HCT116 (cell line): ENCODE data around the gene TMEM52B. TPM values are rescaled to one million over a fixed set of nuclear protein-coding genes. Genes with fewer than 3 reads are reported as not detected.
"Not testable (repeated sequence)": the region's sequence is repeated elsewhere in the genome, so short reads cannot be mapped to it uniquely, and the experiment has no call there.

ENCODE experiments used
- ATAC-seq: fragments of 200-7000 bp; cut with Tn5 transposase; 2 replicates; pipeline ENCODE4 v1.9.1; 2020; ENCODE audit warnings: mild to moderate bottlenecking, moderate library complexity
- BruUV-seq: library from RNA; stranded (reverse); fragments of 400-500 nt; replicated peaks from 2 replicates; lab custom pipeline; 2021; lab: Mats Ljungman, UMichigan
- CTCF ChIA-PET: fragments of 300-600 bp; sonication (Branson Sonifier 250); formaldehyde crosslinking; loops from one replicate; lab custom pipeline; 2021; ENCODE audit warnings: antibody characterized with exemption; lab: Charles Lee
- POLR2A ChIA-PET: fragments of 300-600, 350-600 bp; sonication (Branson Sonifier 250); formaldehyde crosslinking; loops from one replicate; lab custom pipeline; 2021; ENCODE audit warnings: antibody characterized with exemption; lab: Charles Lee
- RAD21 ChIA-PET, 2 experiments: fragments of 300-600 bp; sonication (Branson Sonifier 250); formaldehyde crosslinking; loops; one replicate each; lab custom pipeline; 2023; ENCODE audit warnings: low total read pairs in 2 of 2; ENCODE audit not compliant: uncharacterized antibody in 2 of 2, unreplicated experiment in 2 of 2, low non-redundant PET in 1 of 2; lab: Charles Lee
- DNase-seq: peaks from one replicate; pipeline ENCODE4 v3.0.0-alpha.2; 2010; ENCODE audit warnings: low read depth, low spot score
- H2AFZ ChIP-seq: fragments of 200-600 bp; shearing (Covaris generic), sonication (generic); 2 replicates; pipeline ENCODE4 v1.6.1; 2017; ENCODE audit warnings: low read depth, mixed run types, mixed read lengths, antibody characterized with exemption, low read length; ENCODE audit not compliant: poor library complexity, severe bottlenecking
- H3K27ac ChIP-seq: 2 replicates; pipeline ENCODE4 v1.5.1; 2012; ENCODE audit warnings: low read depth, low read length
- H3K27me3 ChIP-seq: fragments of 200-600 bp; sonication (generic); 2 replicates; pipeline ENCODE4 v1.6.1; 2016; ENCODE audit warnings: mixed run types, low read length, mixed read lengths; ENCODE audit not compliant: insufficient read depth
- H3K36me3 ChIP-seq, 2 experiments: fragments of 200-500 bp in 1 of 2; fragments of 200-600 bp in 1 of 2; sonication (Bioruptor generic) in 1 of 2; sonication (generic) in 1 of 2; 2 replicates each; pipeline versions ENCODE4 v1.5.1 to v1.6.1; 2014 to 2016; ENCODE audit warnings: low read length in 2 of 2, inconsistent platforms in 1 of 2, mixed read lengths in 1 of 2, mixed run types in 1 of 2; ENCODE audit not compliant: insufficient read depth in 2 of 2, control insufficient read depth in 1 of 2
- H3K4me1 ChIP-seq, 2 experiments: fragments of 200-600 bp in 1 of 2; sonication (generic) in 1 of 2; 2 replicates each; pipeline versions ENCODE4 v1.5.1 to v1.6.1; 2012 to 2017; ENCODE audit warnings: low read length in 2 of 2, inconsistent platforms in 1 of 2, mild to moderate bottlenecking in 1 of 2, mixed read lengths in 1 of 2, mixed run types in 1 of 2, moderate library complexity in 1 of 2; ENCODE audit not compliant: insufficient read depth in 2 of 2, control insufficient read depth in 1 of 2
- H3K4me2 ChIP-seq: fragments of 200-600 bp; sonication (generic); 2 replicates; pipeline ENCODE4 v1.6.1; 2017; ENCODE audit warnings: mixed run types, low read length, mixed read lengths
- H3K4me3 ChIP-seq, 2 experiments: fragments of 200-600 bp in 1 of 2; sonication (generic) in 1 of 2; replicated peaks in 1 of 2; 2 replicates each; pipeline ENCODE4 v1.5.1; 2011 to 2016; ENCODE audit warnings: low read length in 2 of 2, control low read depth in 1 of 2, low read depth in 1 of 2, mild to moderate bottlenecking in 1 of 2, mixed read lengths in 1 of 2, mixed run types in 1 of 2
- H3K79me2 ChIP-seq: fragments of 200-600 bp; sonication (generic); 2 replicates; pipeline ENCODE4 v1.6.1; 2017; ENCODE audit warnings: mild to moderate bottlenecking, mixed run types, low read length, moderate library complexity, mixed read lengths; ENCODE audit not compliant: insufficient read depth
- H3K9ac ChIP-seq: fragments of 200-600 bp; sonication (generic); 2 replicates; pipeline ENCODE4 v1.6.1; 2016; ENCODE audit warnings: low read length, mixed read lengths
- H3K9me2 ChIP-seq: fragments of 200-600 bp; sonication (generic), shearing (Covaris generic); 2 replicates; pipeline ENCODE4 v1.6.1; 2017; ENCODE audit warnings: mixed run types, mild to moderate bottlenecking, moderate library complexity; ENCODE audit not compliant: insufficient read depth
- H3K9me3 ChIP-seq, 2 experiments: fragments of 200-500 bp in 1 of 2; fragments of 200-600 bp in 1 of 2; sonication (Bioruptor generic) in 1 of 2; sonication (generic) in 1 of 2; 2 replicates each; pipeline ENCODE4 v1.6.1; 2014 to 2017; ENCODE audit warnings: low read length in 2 of 2, mixed read lengths in 2 of 2, inconsistent platforms in 1 of 2, low read depth in 1 of 2, mild to moderate bottlenecking in 1 of 2, mixed run types in 1 of 2, moderate library complexity in 1 of 2; ENCODE audit not compliant: control insufficient read depth in 1 of 2, insufficient read depth in 1 of 2
- H4K20me1 ChIP-seq: fragments of 200-600 bp; sonication (generic), shearing (Covaris generic); 2 replicates; pipeline ENCODE4 v1.6.1; 2017; ENCODE audit warnings: mixed run types, mild to moderate bottlenecking, moderate library complexity; ENCODE audit not compliant: insufficient read depth
- CTCF ChIP-seq, 3 experiments: fragments of 200-600 bp in 1 of 3; sonication (generic) in 1 of 3; IDR thresholded peaks in 2 of 3; conservative IDR thresholded peaks in 1 of 3; 2 replicates each; pipeline ENCODE4 v1.5.1; 2012 to 2017; ENCODE audit warnings: low read depth in 2 of 3, low read length in 2 of 3, antibody characterized with exemption in 1 of 3, borderline replicate concordance in 1 of 3, control low read depth in 1 of 3, mild to moderate bottlenecking in 1 of 3, mixed read lengths in 1 of 3, mixed run types in 1 of 3, moderate library complexity in 1 of 3; ENCODE audit not compliant: insufficient read depth in 1 of 3
- EGR1 ChIP-seq: IDR thresholded peaks from 2 replicates; pipeline ENCODE4 v1.6.1; 2012; ENCODE audit warnings: low read depth
- JUND ChIP-seq: IDR thresholded peaks from 2 replicates; pipeline ENCODE4 v1.6.1; 2012
- POLR2AphosphoS5 ChIP-seq: IDR thresholded peaks from 2 replicates; pipeline ENCODE4 v1.6.1; 2011; ENCODE audit warnings: mild to moderate bottlenecking, low read depth, low read length, moderate library complexity
- RAD21 ChIP-seq: IDR thresholded peaks from 2 replicates; pipeline ENCODE4 v1.6.1; 2012; ENCODE audit warnings: low read depth, mild to moderate bottlenecking
- REST ChIP-seq: IDR thresholded peaks from 2 replicates; pipeline ENCODE4 v1.6.1; 2012; ENCODE audit warnings: low read depth
- SIN3A ChIP-seq: IDR thresholded peaks from 2 replicates; pipeline ENCODE4 v1.6.1; 2012; ENCODE audit warnings: low read depth
- TCF7L2 ChIP-seq: IDR thresholded peaks from 2 replicates; pipeline ENCODE4 v1.7.0; 2011; ENCODE audit warnings: borderline replicate concordance, inconsistent platforms; ENCODE audit not compliant: insufficient read depth, insufficient read length; ENCODE audit errors: extremely low read depth
- YY1 ChIP-seq: IDR thresholded peaks from 2 replicates; pipeline ENCODE4 v1.6.1; 2011; ENCODE audit warnings: low read length, low read depth, moderate library complexity, mild to moderate bottlenecking; ENCODE audit not compliant: insufficient replicate concordance; ENCODE audit errors: extremely low read depth
- ZFX ChIP-seq: fragments of 450-650 bp; IDR thresholded peaks from 2 replicates; pipeline ENCODE4 v1.6.1; 2017
- intact Hi-C: fragments of 100-400 bp; cut with micrococcal nuclease; formaldehyde crosslinking; loops from 2 replicates; pipeline ENCODE4 v1.10.0; 2022
- total RNA-seq: library from RNA; stranded (reverse); gene quantifications from one replicate; pipeline ENCODE4 v1.2.1, GENCODE V29; 2021; ENCODE audit not compliant: unreplicated experiment

TMEM52B gene
- total RNA-seq, 1 experiment from 2014 or later: not detected

- RAD21 ChIA-PET: no interaction called here
- CTCF ChIA-PET: no interaction called here
- H2AFZ ChIP-seq: no peak overlapping the region
- H3K4me3 ChIP-seq: no peak overlapping the region
- H3K36me3 ChIP-seq: no peaks in the 10 kb centered on the region
- intact Hi-C loops: no loop called here
- ATAC-seq (no peak), DNase-seq (no peak)
- no peaks in the 10 kb centered on the region for H3K79me2 ChIP-seq
- POLR2A ChIA-PET: no interaction called here
- TF ChIP-seq EGR1: no peak
- no peak for TF ChIP-seq POLR2AphosphoS5
- no peak for TF ChIP-seq REST
- TF ChIP-seq RAD21: no peak
- no peak for TF ChIP-seq ZFX
- no peak for TF ChIP-seq YY1
- TF ChIP-seq CTCF (IDR thresholded peaks at IDR 0.05 in 2 of 3, conservative IDR thresholded peaks at IDR 0.05 in 1 of 3; ENCODE audit: borderline replicate concordance in 1 of 3, insufficient read depth in 1 of 3, low read depth in 2 of 3, low read length in 2 of 3): no peak
- TF ChIP-seq TCF7L2: no peak
- TF ChIP-seq JUND: no peak
- TF ChIP-seq SIN3A: no peak
- no peak overlapping the region for H3K4me2 ChIP-seq
- H3K9me3 ChIP-seq: no peaks in the 10 kb centered on the region
- H3K9ac ChIP-seq: no peak overlapping the region
- no peaks in the 10 kb centered on the region for H3K27me3 ChIP-seq
- H3K27ac ChIP-seq: no peak overlapping the region
- no peaks in the 10 kb centered on the region for H4K20me1 ChIP-seq
- no TSS peak for BruUV-seq
- peaks cover 0 to 8% of the 10 kb centered on the region in 2 experiments; a peak in 2 of 4 replicates for H3K4me1 ChIP-seq
- H3K9me2 ChIP-seq: no peaks in the 10 kb centered on the region
Measured at GRCh38 chr12:10186299-10186698, 7.5 kb downstream of the TMEM52B start.

- H3K27ac ChIP-seq, H3K9ac ChIP-seq, H3K79me2 ChIP-seq, BruUV-seq, H3K27me3 ChIP-seq, H2AFZ ChIP-seq, ATAC-seq, H3K4me2 ChIP-seq, H4K20me1 ChIP-seq, RAD21 ChIA-PET, intact Hi-C loops, H3K4me3 ChIP-seq, DNase-seq, H3K36me3 ChIP-seq, H3K9me3 ChIP-seq, CTCF ChIA-PET, H3K9me2 ChIP-seq, POLR2A ChIA-PET: not testable (repeated sequence)
- H3K4me1 ChIP-seq: peaks cover 3 to 15% of the 10 kb centered on the region in 2 experiments; a peak in 3 of 4 replicates
Measured at GRCh38 chr12:10186958-10187357, 8.1 kb downstream of the TMEM52B start.
